Kidney epithelial cell (primary cell): ENCODE measurements around the gene PLA2R1. TPM values are rescaled to one million over a fixed set of nuclear protein-coding genes. Genes with fewer than 3 reads are reported as not detected.
A peak's percentile ranks its signal among the peaks of the same experiment; 100 is the strongest.
"Not testable (repeated sequence)": the region's sequence is repeated elsewhere in the genome, so short reads cannot be mapped to it uniquely, and the experiment has no call there.

Experiments used
- DNase-seq: peaks from one replicate; pipeline ENCODE4 v3.0.0-alpha.2; 2010; ENCODE audit warnings: low read depth
- H3K27me3 ChIP-seq: 2 replicates; pipeline ENCODE4 v1.6.0; 2011; ENCODE audit warnings: low read length; ENCODE audit not compliant: control insufficient read depth, insufficient read depth
- H3K36me3 ChIP-seq: 2 replicates; pipeline ENCODE4 v1.5.1; 2011; ENCODE audit warnings: low read length; ENCODE audit not compliant: control insufficient read depth, insufficient read depth
- H3K4me3 ChIP-seq: 2 replicates; pipeline ENCODE4 v1.5.1; 2011; ENCODE audit warnings: low read depth, mild to moderate bottlenecking, control low read depth, low read length
- CTCF ChIP-seq: IDR thresholded peaks from 2 replicates; pipeline ENCODE4 v1.5.1; 2011; ENCODE audit warnings: mild to moderate bottlenecking, moderate library complexity, low read length, control low read depth, inconsistent platforms; ENCODE audit not compliant: insufficient read depth, poor library complexity, severe bottlenecking
- total RNA-seq: library from RNA; depleted of rRNA; stranded (reverse); fragments of >200 nt; gene quantifications from 2 replicates; pipeline ENCODE4 v1.2.3, GENCODE V29; 2015

The PLA2R1 gene
- total RNA-seq, 1 donor from 2014 or later: 3.6 TPM

- Histone ChIP-seq H3K27me3 (no peaks in the 10 kb centered on the region), H3K4me3 (no peak overlapping the region), H3K36me3 (peaks cover 1% of the 10 kb centered on the region)
- TF ChIP-seq CTCF: no peak
- no peak for DNase-seq
Measured at GRCh38 chr2:159982842-159983785, 79.3 kb downstream of the PLA2R1 start.

GRCh38 chr2:159982270-159982669 is 80.1 kb downstream of the PLA2R1 start:
- no peak overlapping the region for H3K4me3 ChIP-seq
- no peak for TF ChIP-seq CTCF
- DNase-seq: peak; percentile 51
- peaks cover 1% of the 10 kb centered on the region for H3K36me3 ChIP-seq
- no peaks in the 10 kb centered on the region for H3K27me3 ChIP-seq

DNA sequence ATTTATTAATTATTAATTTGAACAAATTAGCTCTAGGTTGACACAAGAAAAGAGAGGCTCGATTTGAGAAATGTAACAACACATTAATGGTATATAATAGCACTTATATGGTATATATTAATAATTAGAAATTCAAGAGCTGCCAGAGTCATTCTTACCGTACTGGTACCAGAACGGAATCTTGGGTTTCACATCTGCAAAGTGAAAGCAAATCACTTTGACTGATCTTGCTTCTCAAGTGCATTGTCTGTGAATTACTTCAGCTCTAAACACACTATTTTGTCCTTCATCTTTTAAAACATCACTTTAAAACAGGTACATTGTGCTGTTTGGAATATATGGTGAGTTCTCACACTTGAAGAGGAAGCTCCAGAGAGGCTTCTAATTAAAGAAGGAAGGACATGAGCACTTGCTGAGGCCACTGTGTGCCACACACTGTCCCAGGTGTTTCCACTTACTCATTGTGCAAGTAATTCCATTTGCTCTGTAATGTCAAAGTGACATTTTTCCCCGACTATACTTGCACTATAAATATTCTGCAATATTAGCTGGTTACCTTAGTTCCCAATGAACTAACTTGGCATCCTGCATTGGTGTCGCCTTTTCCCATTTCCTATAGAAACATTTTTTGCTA is 85.8 kb downstream of the PLA2R1 start:
- Histone ChIP-seq H3K36me3 (peaks cover 1% of the 10 kb centered on the region), H3K4me3 (no peak overlapping the region), H3K27me3 (no peaks in the 10 kb centered on the region)
- TF ChIP-seq CTCF: no peak
- no peak for DNase-seq

DNA sequence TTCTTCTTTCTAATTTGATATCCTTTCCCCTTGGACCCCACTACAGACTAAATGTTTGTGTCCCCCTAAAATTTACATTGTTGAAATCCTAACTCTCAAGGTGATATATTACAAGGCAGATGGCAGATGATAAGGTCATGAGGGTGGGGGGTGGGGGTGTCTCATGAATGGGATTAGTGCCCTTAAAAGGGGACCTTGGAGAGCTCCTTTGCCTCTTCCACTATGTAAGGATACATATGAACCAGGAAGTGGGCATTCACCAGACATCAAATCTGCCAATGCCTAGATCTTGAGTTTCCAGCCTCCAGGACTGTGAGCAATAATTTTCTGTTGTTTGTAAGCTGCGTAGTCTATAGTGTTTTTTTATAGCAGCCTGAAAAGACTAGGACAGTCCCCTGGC is 89.1 kb downstream of the PLA2R1 start:
- no peak for DNase-seq
- TF ChIP-seq CTCF: no peak
- H3K27me3 ChIP-seq: no peaks in the 10 kb centered on the region
- no peak overlapping the region for H3K4me3 ChIP-seq
- H3K36me3 ChIP-seq: no peaks in the 10 kb centered on the region

DNA sequence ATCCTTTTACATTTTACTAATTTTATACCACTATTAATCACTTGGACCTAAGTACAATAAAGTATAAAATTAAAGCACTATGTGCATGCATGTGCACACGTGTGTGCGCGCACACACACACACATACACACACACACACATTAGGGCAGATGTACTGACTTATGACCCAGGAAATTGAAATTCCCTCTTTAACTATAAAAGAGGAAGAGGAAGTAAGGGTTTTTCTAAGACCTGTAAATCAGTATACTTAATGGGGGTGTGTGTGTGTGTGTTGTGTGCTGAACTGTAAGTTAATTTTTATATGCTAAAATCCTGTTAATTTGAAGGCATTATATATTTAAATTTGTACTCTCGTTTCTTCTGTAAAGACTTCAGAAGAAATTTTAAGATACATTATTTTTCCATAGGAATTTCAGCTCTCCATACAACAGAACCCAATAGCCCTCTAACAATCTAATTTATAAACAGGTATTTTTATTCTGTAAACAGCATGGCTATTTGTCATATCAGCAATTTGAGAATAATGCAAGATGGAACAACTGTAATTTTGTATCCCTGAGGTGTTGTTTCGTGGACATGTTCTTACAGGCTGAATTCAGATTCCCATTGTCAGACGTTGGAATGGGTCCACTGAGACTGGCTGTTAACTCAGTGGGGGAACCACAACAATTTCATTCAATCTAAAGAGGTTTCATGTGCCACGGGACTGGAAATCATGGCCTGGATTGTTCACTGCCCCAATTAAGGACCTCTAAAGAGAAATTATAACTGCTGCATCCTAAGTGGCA is 90.9 kb downstream of the PLA2R1 start:
- Histone ChIP-seq H3K4me3 (no peak overlapping the region), H3K36me3 (no peaks in the 10 kb centered on the region), H3K27me3 (no peaks in the 10 kb centered on the region)
- no peak for DNase-seq
- TF ChIP-seq CTCF: no peak

GRCh38 chr2:159970548-159970947 is 91.9 kb downstream of the PLA2R1 start:
- H3K36me3 ChIP-seq, DNase-seq, H3K4me3 ChIP-seq, H3K27me3 ChIP-seq: not testable (repeated sequence)
